Measurements from ENCODE around the gene MEAF6.

Gene MEAF6

DNA sequence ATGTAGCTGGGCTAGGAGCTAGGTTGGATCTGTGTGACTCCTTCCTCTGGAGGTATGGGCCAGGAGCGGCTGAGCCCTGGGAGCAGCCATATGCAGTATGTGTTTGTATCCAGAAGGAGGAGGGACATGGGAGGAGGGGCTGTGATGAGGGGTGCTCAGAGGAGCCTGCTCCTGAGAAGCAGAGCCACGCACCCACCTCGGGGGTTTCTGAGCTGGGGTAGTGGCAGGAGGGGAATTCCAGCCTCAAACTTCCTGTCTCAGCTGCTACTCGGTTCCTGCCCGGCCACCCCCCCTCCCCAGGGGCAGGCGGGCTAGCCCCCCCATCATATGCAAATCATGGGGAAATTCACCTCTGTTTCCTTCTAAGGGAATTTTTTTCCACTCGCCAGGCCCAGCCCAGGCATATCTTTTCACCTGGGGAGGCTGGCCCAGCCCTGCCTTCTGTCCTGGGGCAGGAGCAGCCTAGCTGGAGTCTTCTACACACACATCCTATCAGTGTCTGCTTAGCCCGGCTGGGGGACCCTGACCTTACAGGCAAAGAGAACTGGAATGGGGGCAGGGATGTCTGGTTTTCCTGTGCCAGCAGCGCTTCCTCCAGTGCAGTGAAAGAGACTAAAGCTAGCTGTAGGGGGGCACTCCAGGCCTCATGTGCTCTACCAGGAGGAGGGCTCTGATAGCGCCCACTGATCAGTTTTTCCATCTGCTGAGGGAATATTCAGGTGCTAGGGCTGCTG, 37.2 kb downstream of the MEAF6 start:
- no peaks in the 10 kb centered on the region for H3K9me3 ChIP-seq (replicated peaks in 1 of 2; ENCODE audit: control insufficient read depth in 2 of 2, insufficient read depth in 1 of 2, low read depth in 1 of 2, low read length in 2 of 2)
- no peak overlapping the region for H3K4ac ChIP-seq (ENCODE audit: low read length)
- H3K18ac ChIP-seq (ENCODE audit: low read length), result peak overlapping the region; percentile 54
- H2AFZ ChIP-seq (ENCODE audit: low read length), result peak overlapping the region; percentile 11
- H3K9ac ChIP-seq (ENCODE audit: low read depth, low read length, poor library complexity), result peak overlapping the region; percentile 61
- no peak overlapping the region for H4K8ac ChIP-seq (ENCODE audit: low read depth, low read length)
- H2BK120ac ChIP-seq (ENCODE audit: low read depth, low read length), result no peak overlapping the region
- no peak overlapping the region for H3K23ac ChIP-seq (ENCODE audit: low read depth, low read length, poor library complexity)
- no peak overlapping the region for H3K14ac ChIP-seq (ENCODE audit: low read length)
- no peak overlapping the region for H2BK5ac ChIP-seq (ENCODE audit: low read length)
- H3K79me1 ChIP-seq (ENCODE audit: low read depth, low read length), result no peaks in the 10 kb centered on the region
- no peak overlapping the region for H4K91ac ChIP-seq (ENCODE audit: low read depth, low read length, poor library complexity)
- H2AK5ac ChIP-seq (ENCODE audit: low read depth, low read length), result no peak overlapping the region
- WGBS, 2 donors (ENCODE audit: extremely low coverage in 2 of 2, insufficient read length in 2 of 2, insufficient replicate concordance in 1 of 2), result no CpG with 5 or more reads among the region's 10 CpGs
- peak overlapping the region; percentile 5 for H2BK15ac ChIP-seq (ENCODE audit: low read length)
- no peak overlapping the region for H3K4me3 ChIP-seq (ENCODE audit: low read length in 2 of 2)
- H2BK12ac ChIP-seq (ENCODE audit: low read length), result no peak overlapping the region
- peaks cover 0 to 14% (median 12%) of the 10 kb centered on the region in 3 experiments for H3K27me3 ChIP-seq (ENCODE audit: control insufficient read depth in 3 of 3, insufficient read depth in 3 of 3, low read depth in 1 of 3, low read length in 3 of 3)
- H3K27ac ChIP-seq (replicated peaks; ENCODE audit: low read length), result no peak overlapping the region
- no peak for DNase-seq (ENCODE audit: low spot score)
- peaks cover 17 to 38% of the 10 kb centered on the region in 2 donors for H3K4me1 ChIP-seq (ENCODE audit: control insufficient read depth in 2 of 2, insufficient read depth in 1 of 2, low read depth in 1 of 2, low read length in 2 of 2)
- H3K4me2 ChIP-seq (ENCODE audit: insufficient read depth, low read length, poor library complexity, severe bottlenecking), result no peak overlapping the region
- peaks cover 20 to 52% of the 10 kb centered on the region in 2 donors for H3K36me3 ChIP-seq (replicated peaks in 1 of 2; ENCODE audit: control insufficient read depth in 2 of 2, insufficient read depth in 2 of 2, low read length in 2 of 2)

- peaks cover 18 to 45% of the 10 kb centered on the region in 2 donors for H3K36me3 ChIP-seq (replicated peaks in 1 of 2; ENCODE audit: control insufficient read depth in 2 of 2, insufficient read depth in 2 of 2, low read length in 2 of 2)
- H3K27me3 ChIP-seq (ENCODE audit: control insufficient read depth in 3 of 3, insufficient read depth in 3 of 3, low read depth in 1 of 3, low read length in 3 of 3), result peaks cover 0 to 22% (median 17%) of the 10 kb centered on the region in 3 experiments
- no peak overlapping the region for H3K23ac ChIP-seq (ENCODE audit: low read depth, low read length, poor library complexity)
- no peak overlapping the region for H4K91ac ChIP-seq (ENCODE audit: low read depth, low read length, poor library complexity)
- H2AFZ ChIP-seq (ENCODE audit: low read length), result peak overlapping the region; percentile 11
- no peak overlapping the region for H3K4me3 ChIP-seq (ENCODE audit: low read length in 2 of 2)
- peak overlapping the region; percentile 61 for H3K9ac ChIP-seq (ENCODE audit: low read depth, low read length, poor library complexity)
- no peak for DNase-seq (ENCODE audit: low spot score)
- H3K79me1 ChIP-seq (ENCODE audit: low read depth, low read length), result no peaks in the 10 kb centered on the region
- H2BK15ac ChIP-seq (ENCODE audit: low read length), result peak overlapping the region; percentile 5
- H3K4ac ChIP-seq (ENCODE audit: low read length), result no peak overlapping the region
- H3K18ac ChIP-seq (ENCODE audit: low read length), result no peak overlapping the region
- H2AK5ac ChIP-seq (ENCODE audit: low read depth, low read length), result no peak overlapping the region
- no peak overlapping the region for H3K4me2 ChIP-seq (ENCODE audit: insufficient read depth, low read length, poor library complexity, severe bottlenecking)
- H3K27ac ChIP-seq (replicated peaks; ENCODE audit: low read length), result no peak overlapping the region
- no peak overlapping the region for H2BK120ac ChIP-seq (ENCODE audit: low read depth, low read length)
- H4K8ac ChIP-seq (ENCODE audit: low read depth, low read length), result no peak overlapping the region
- H3K4me1 ChIP-seq (ENCODE audit: control insufficient read depth in 2 of 2, insufficient read depth in 1 of 2, low read depth in 1 of 2, low read length in 2 of 2), result peaks cover 23 to 45% of the 10 kb centered on the region in 2 donors
- WGBS, 2 donors (ENCODE audit: extremely low coverage in 2 of 2, insufficient read length in 2 of 2, insufficient replicate concordance in 1 of 2), result no CpG with 5 or more reads among the region's 5 CpGs
- H2BK12ac ChIP-seq (ENCODE audit: low read length), result no peak overlapping the region
- H2BK5ac ChIP-seq (ENCODE audit: low read length), result no peak overlapping the region
- H3K14ac ChIP-seq (ENCODE audit: low read length), result no peak overlapping the region
- H3K9me3 ChIP-seq (replicated peaks in 1 of 2; ENCODE audit: control insufficient read depth in 2 of 2, insufficient read depth in 1 of 2, low read depth in 1 of 2, low read length in 2 of 2), result no peaks in the 10 kb centered on the region
Measured at GRCh38 chr1:37476460-37477197, 37.9 kb downstream of the MEAF6 start.

DNA sequence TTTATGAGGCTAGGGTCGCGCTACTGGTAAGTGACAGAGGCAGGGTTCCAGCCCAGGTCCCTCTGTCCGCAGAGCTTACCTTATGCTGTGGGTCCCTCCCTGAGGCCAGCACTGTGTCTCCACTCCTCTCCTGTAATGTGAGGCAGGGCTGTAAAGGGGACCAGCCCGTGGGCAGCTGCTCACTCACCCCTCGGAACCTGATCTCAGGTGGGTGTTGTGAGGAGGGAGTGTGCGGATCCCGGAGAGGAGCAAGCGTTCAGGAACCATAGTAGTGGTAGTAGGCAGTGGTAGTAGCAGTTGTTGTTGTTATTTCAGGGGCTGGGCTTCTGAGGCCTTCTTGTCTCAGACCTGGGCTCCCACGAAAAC, 38.5 kb downstream of the MEAF6 start:
- Histone ChIP-seq H3K18ac (ENCODE audit: low read length) (no peak overlapping the region), H4K8ac (ENCODE audit: low read depth, low read length) (no peak overlapping the region), H3K79me1 (ENCODE audit: low read depth, low read length) (no peaks in the 10 kb centered on the region), H2AK5ac (ENCODE audit: low read depth, low read length) (no peak overlapping the region), H3K36me3 (replicated peaks in 1 of 2; ENCODE audit: control insufficient read depth in 2 of 2, insufficient read depth in 2 of 2, low read length in 2 of 2) (peaks cover 14 to 39% of the 10 kb centered on the region in 2 donors), H3K4me2 (ENCODE audit: insufficient read depth, low read length, poor library complexity, severe bottlenecking) (no peak overlapping the region), H3K4ac (ENCODE audit: low read length) (no peak overlapping the region), H2AFZ (ENCODE audit: low read length) (no peak overlapping the region), H3K4me1 (ENCODE audit: control insufficient read depth in 2 of 2, insufficient read depth in 1 of 2, low read depth in 1 of 2, low read length in 2 of 2) (peaks cover 27 to 49% of the 10 kb centered on the region in 2 donors), H3K4me3 (ENCODE audit: low read length in 2 of 2) (no peak overlapping the region), H3K27me3 (ENCODE audit: control insufficient read depth in 3 of 3, insufficient read depth in 3 of 3, low read depth in 1 of 3, low read length in 3 of 3) (peaks cover 0 to 24% (median 17%) of the 10 kb centered on the region in 3 experiments), H4K91ac (ENCODE audit: low read depth, low read length, poor library complexity) (no peak overlapping the region), H3K27ac (replicated peaks; ENCODE audit: low read length) (no peak overlapping the region), H2BK120ac (ENCODE audit: low read depth, low read length) (no peak overlapping the region), H2BK12ac (ENCODE audit: low read length) (no peak overlapping the region), H2BK15ac (ENCODE audit: low read length) (no peak overlapping the region), H2BK5ac (ENCODE audit: low read length) (no peak overlapping the region), H3K14ac (ENCODE audit: low read length) (no peak overlapping the region), H3K9ac (ENCODE audit: low read depth, low read length, poor library complexity) (no peak overlapping the region), H3K9me3 (replicated peaks in 1 of 2; ENCODE audit: control insufficient read depth in 2 of 2, insufficient read depth in 1 of 2, low read depth in 1 of 2, low read length in 2 of 2) (no peaks in the 10 kb centered on the region), H3K23ac (ENCODE audit: low read depth, low read length, poor library complexity) (no peak overlapping the region)
- DNase-seq (ENCODE audit: low spot score), result no peak
- WGBS, 2 donors (ENCODE audit: extremely low coverage in 2 of 2, insufficient read length in 2 of 2, insufficient replicate concordance in 1 of 2), result no CpG with 5 or more reads among the region's 9 CpGs

- Histone ChIP-seq H3K79me1 (ENCODE audit: low read depth, low read length) (no peaks in the 10 kb centered on the region), H4K91ac (ENCODE audit: low read depth, low read length, poor library complexity) (no peak overlapping the region), H3K18ac (ENCODE audit: low read length) (no peak overlapping the region), H2BK5ac (ENCODE audit: low read length) (no peak overlapping the region), H3K14ac (ENCODE audit: low read length) (no peak overlapping the region), H2BK120ac (ENCODE audit: low read depth, low read length) (no peak overlapping the region), H3K4me3 (ENCODE audit: low read length in 2 of 2) (peak overlapping the region in 1 of 2 donors; percentile 70), H3K4me1 (ENCODE audit: control insufficient read depth in 2 of 2, insufficient read depth in 1 of 2, low read depth in 1 of 2, low read length in 2 of 2) (peaks cover 27 to 49% of the 10 kb centered on the region in 2 donors), H3K27ac (replicated peaks; ENCODE audit: low read length) (no peak overlapping the region), H3K4me2 (ENCODE audit: insufficient read depth, low read length, poor library complexity, severe bottlenecking) (no peak overlapping the region), H3K9me3 (replicated peaks in 1 of 2; ENCODE audit: control insufficient read depth in 2 of 2, insufficient read depth in 1 of 2, low read depth in 1 of 2, low read length in 2 of 2) (no peaks in the 10 kb centered on the region), H3K23ac (ENCODE audit: low read depth, low read length, poor library complexity) (no peak overlapping the region), H2AK5ac (ENCODE audit: low read depth, low read length) (no peak overlapping the region), H3K36me3 (replicated peaks in 1 of 2; ENCODE audit: control insufficient read depth in 2 of 2, insufficient read depth in 2 of 2, low read length in 2 of 2) (peaks cover 10 to 34% of the 10 kb centered on the region in 2 donors), H3K4ac (ENCODE audit: low read length) (no peak overlapping the region), H2BK12ac (ENCODE audit: low read length) (no peak overlapping the region), H2BK15ac (ENCODE audit: low read length) (no peak overlapping the region), H2AFZ (ENCODE audit: low read length) (no peak overlapping the region), H4K8ac (ENCODE audit: low read depth, low read length) (no peak overlapping the region), H3K9ac (ENCODE audit: low read depth, low read length, poor library complexity) (no peak overlapping the region), H3K27me3 (ENCODE audit: control insufficient read depth in 3 of 3, insufficient read depth in 3 of 3, low read depth in 1 of 3, low read length in 3 of 3) (peaks cover 0 to 24% (median 17%) of the 10 kb centered on the region in 3 experiments)
- no peak for DNase-seq (ENCODE audit: low spot score)
- WGBS, 2 donors (ENCODE audit: extremely low coverage in 2 of 2, insufficient read length in 2 of 2, insufficient replicate concordance in 1 of 2), result no CpG with 5 or more reads among the region's 24 CpGs
Measured at GRCh38 chr1:37475380-37476086, 39.0 kb downstream of the MEAF6 start.

Measured in neuronal stem cell (in vitro differentiated cells).